ENCODE data around the gene FERMT3. TPM values are rescaled to one million over a fixed set of nuclear protein-coding genes. Genes with fewer than 3 reads are reported as not detected.

The FERMT3 gene
- total and polyA plus RNA-seq, 4 donors: 22.2 to 42.6 (median 36.9) TPM

Other genes with a start within 250 kb of the FERMT3 start
- 100 to 1,000 TPM; 135 to 175 TPM for gene COX8A, start 232.1 kb upstream of the FERMT3 start, total RNA-seq
- 100 to 1,000 TPM; 499 to 669 TPM for gene COX8A, start 232.1 kb upstream of the FERMT3 start, polyA plus RNA-seq
- gene OTUB1, start 220.3 kb upstream of the FERMT3 start, total RNA-seq: 10 to 100 TPM; 37.0 to 42.1 TPM
- gene OTUB1, start 220.3 kb upstream of the FERMT3 start, polyA plus RNA-seq: 10 to 100 TPM; 37.7 to 67.9 TPM
- under 1 TPM; 0.10 to 0.60 TPM for gene FLRT1, start 170.8 kb upstream of the FERMT3 start, total RNA-seq
- not detected for gene FLRT1, start 170.8 kb upstream of the FERMT3 start, polyA plus RNA-seq
- gene MACROD1, start 40.6 kb upstream of the FERMT3 start, total RNA-seq: 10 to 100 TPM; 12.7 to 19.0 TPM
- 100 to 1,000 TPM; 111 to 125 TPM for gene MACROD1, start 40.6 kb upstream of the FERMT3 start, polyA plus RNA-seq
- gene STIP1, start 20.6 kb upstream of the FERMT3 start, total RNA-seq: 100 to 1,000 TPM in 1 of 2 donors, 10 to 100 TPM in 1; 67.9 to 111 TPM
- 10 to 100 TPM; 31.0 to 40.4 TPM for gene STIP1, start 20.6 kb upstream of the FERMT3 start, polyA plus RNA-seq
- gene TRPT1, start 19.5 kb downstream of the FERMT3 start, total RNA-seq: 10 to 100 TPM; 24.5 to 24.8 TPM
- gene TRPT1, start 19.5 kb downstream of the FERMT3 start, polyA plus RNA-seq: 10 to 100 TPM; 34.3 to 95.3 TPM
- gene NUDT22, start 19.6 kb downstream of the FERMT3 start, total RNA-seq: 10 to 100 TPM; 36.7 to 46.9 TPM
- gene NUDT22, start 19.6 kb downstream of the FERMT3 start, polyA plus RNA-seq: 10 to 100 TPM; 42.1 to 98.8 TPM
- 10 to 100 TPM; 15.0 to 27.4 TPM for gene DNAJC4, start 23.8 kb downstream of the FERMT3 start, total RNA-seq
- gene DNAJC4, start 23.8 kb downstream of the FERMT3 start, polyA plus RNA-seq: 10 to 100 TPM; 26.2 to 97.9 TPM
- 100 to 1,000 TPM; 131 to 208 TPM for gene VEGFB, start 27.9 kb downstream of the FERMT3 start, total RNA-seq
- 100 to 1,000 TPM; 191 to 206 TPM for gene VEGFB, start 27.9 kb downstream of the FERMT3 start, polyA plus RNA-seq
- gene FKBP2, start 34.4 kb downstream of the FERMT3 start, total RNA-seq: 10 to 100 TPM; 50.2 to 52.6 TPM
- gene FKBP2, start 34.4 kb downstream of the FERMT3 start, polyA plus RNA-seq: 100 to 1,000 TPM; 122 to 298 TPM
- 100 to 1,000 TPM; 110 to 146 TPM for gene PPP1R14B, start 40.2 kb downstream of the FERMT3 start, total RNA-seq
- 100 to 1,000 TPM; 129 to 145 TPM for gene PPP1R14B, start 40.2 kb downstream of the FERMT3 start, polyA plus RNA-seq
- gene PLCB3, start 44.8 kb downstream of the FERMT3 start, total RNA-seq: 10 to 100 TPM; 29.4 to 32.3 TPM
- gene PLCB3, start 44.8 kb downstream of the FERMT3 start, polyA plus RNA-seq: 10 to 100 TPM; 16.9 to 27.2 TPM
- gene BAD, start 77.9 kb downstream of the FERMT3 start, total RNA-seq: 10 to 100 TPM; 47.2 to 53.3 TPM
- gene BAD, start 77.9 kb downstream of the FERMT3 start, polyA plus RNA-seq: 100 to 1,000 TPM in 1 of 2 donors, 10 to 100 TPM in 1; 81.8 to 119 TPM
- gene GPR137, start 79.1 kb downstream of the FERMT3 start, total RNA-seq: 10 to 100 TPM; 22.5 to 31.8 TPM
- 10 to 100 TPM; 19.7 to 40.3 TPM for gene GPR137, start 79.1 kb downstream of the FERMT3 start, polyA plus RNA-seq
- gene KCNK4, start 84.6 kb downstream of the FERMT3 start, total RNA-seq: not detected
- gene KCNK4, start 84.6 kb downstream of the FERMT3 start, polyA plus RNA-seq: not detected
- not detected for gene CATSPERZ, start 93.6 kb downstream of the FERMT3 start, total RNA-seq
- not detected for gene CATSPERZ, start 93.6 kb downstream of the FERMT3 start, polyA plus RNA-seq
- 10 to 100 TPM; 25.9 to 27.6 TPM for gene ESRRA, start 98.8 kb downstream of the FERMT3 start, total RNA-seq
- gene ESRRA, start 98.8 kb downstream of the FERMT3 start, polyA plus RNA-seq: 10 to 100 TPM; 32.3 to 54.7 TPM
- 100 to 1,000 TPM; 139 TPM for gene TRMT112, start 110.8 kb downstream of the FERMT3 start, total RNA-seq
- 100 to 1,000 TPM; 207 to 270 TPM for gene TRMT112, start 110.8 kb downstream of the FERMT3 start, polyA plus RNA-seq
- gene PRDX5, start 111.4 kb downstream of the FERMT3 start, total RNA-seq: 10 to 100 TPM; 69.9 to 95.7 TPM
- gene PRDX5, start 111.4 kb downstream of the FERMT3 start, polyA plus RNA-seq: 100 to 1,000 TPM; 188 to 316 TPM
- gene CCDC88B, start 133.5 kb downstream of the FERMT3 start, total RNA-seq: 10 to 100 TPM in 1 of 2 donors, 1 to 10 TPM in 1; 7.4 to 19.0 TPM
- gene CCDC88B, start 133.5 kb downstream of the FERMT3 start, polyA plus RNA-seq: 10 to 100 TPM; 13.4 to 28.5 TPM
- gene RPS6KA4, start 152.4 kb downstream of the FERMT3 start, total RNA-seq: 10 to 100 TPM; 25.8 to 31.8 TPM
- 10 to 100 TPM; 14.1 to 27.2 TPM for gene RPS6KA4, start 152.4 kb downstream of the FERMT3 start, polyA plus RNA-seq

Measured in aorta (tissue), 4 donors.